Right lobe of liver (tissue), 4 donors: ENCODE measurements around the gene MAL.

Experiments used
- CTCF ChIP-seq, 4 donors: fragments of 200-600 bp in 3 of 4; fragments of 450-650 bp in 1 of 4; IDR thresholded peaks; one replicate each; pipeline versions ENCODE4 v1.5.1 to v1.8.0; 2016 to 2022; ENCODE audit warnings: antibody characterized with exemption in 4 of 4, mild to moderate bottlenecking in 2 of 4
- POLR2A ChIP-seq: fragments of 450-650 bp; IDR thresholded peaks from one replicate; pipeline ENCODE4 v1.6.1; 2017; ENCODE audit warnings: antibody characterized with exemption, mild to moderate bottlenecking
- donor health status: DM: no; HTN: no; CAD: no.
- donor health status: DM: no; HTN: no; CAD: no.
- donor health status: DM: no; HTN: yes; CAD: no.

GRCh38 chr2:95006588-95006987, 18.9 kb upstream of the MAL start:
- no peak for TF ChIP-seq CTCF (IDR thresholded peaks at IDR 0.05)
- no peak for TF ChIP-seq POLR2A
